HCT116 (cell line): Measurements from ENCODE around the gene DLG2.

Experiments used
- CEBPB ChIP-seq: IDR thresholded peaks from 2 replicates; pipeline ENCODE4 v1.6.1; 2012; ENCODE audit warnings: low read depth
- CTCF ChIP-seq, 3 experiments: fragments of 200-600 bp in 1 of 3; sonication (generic) in 1 of 3; IDR thresholded peaks in 2 of 3; conservative IDR thresholded peaks in 1 of 3; 2 replicates each; pipeline ENCODE4 v1.5.1; 2012 to 2017; ENCODE audit warnings: low read depth in 2 of 3, low read length in 2 of 3, antibody characterized with exemption in 1 of 3, borderline replicate concordance in 1 of 3, control low read depth in 1 of 3, mild to moderate bottlenecking in 1 of 3, mixed read lengths in 1 of 3, mixed run types in 1 of 3, moderate library complexity in 1 of 3; ENCODE audit not compliant: insufficient read depth in 1 of 3
- EZH2 ChIP-seq: fragments of 200-600 bp; sonication (generic); IDR thresholded peaks from 2 replicates; pipeline ENCODE4 v1.6.1; 2017; ENCODE audit warnings: antibody characterized with exemption, mixed run types
- MAX ChIP-seq: IDR thresholded peaks from 2 replicates; pipeline ENCODE4 v1.6.1; 2012
- POLR2A ChIP-seq: IDR thresholded peaks from 2 replicates; pipeline ENCODE4 v1.7.0; 2011; ENCODE audit warnings: borderline replicate concordance; ENCODE audit not compliant: insufficient read depth, insufficient read length; ENCODE audit errors: extremely low read depth
- SP1 ChIP-seq: IDR thresholded peaks from 2 replicates; pipeline ENCODE4 v1.6.1; 2012; ENCODE audit warnings: low read depth
- ZBTB33 ChIP-seq: IDR thresholded peaks from 2 replicates; pipeline ENCODE4 v1.6.1; 2011; ENCODE audit warnings: mild to moderate bottlenecking, low read length, moderate library complexity; ENCODE audit not compliant: insufficient replicate concordance; ENCODE audit errors: extremely low read depth
- ZNF274 ChIP-seq: fragments of 200-500 bp; sonication (Bioruptor generic); IDR thresholded peaks from 2 replicates; pipeline ENCODE4 v1.6.1; 2014; ENCODE audit warnings: mild to moderate bottlenecking, low read depth, low read length, inconsistent platforms

GRCh38 chr11:83970061-83970671 is 1657.0 kb downstream of the DLG2 start:
- TF ChIP-seq CTCF (IDR thresholded peaks at IDR 0.05 in 2 of 3, conservative IDR thresholded peaks at IDR 0.05 in 1 of 3; ENCODE audit: borderline replicate concordance in 1 of 3, insufficient read depth in 1 of 3, low read depth in 2 of 3, low read length in 2 of 3), result no peak
- no peak for TF ChIP-seq ZBTB33
- TF ChIP-seq MAX, result no peak
- TF ChIP-seq EZH2, result no peak
- no peak for TF ChIP-seq POLR2A
- TF ChIP-seq CEBPB, result no peak
- TF ChIP-seq ZNF274, result no peak
- TF ChIP-seq SP1, result no peak
